Activated naive CD4-positive, alpha-beta T cell treated with anti-CD3 and anti-CD28 coated beads for 36 hours (primary cell): ENCODE measurements around the gene ARL5A. TPM values are rescaled to one million over a fixed set of nuclear protein-coding genes. Genes with fewer than 3 reads are reported as not detected.

Source experiments
- CTCF ChIA-PET: fragments of 350-600 bp; sonication (Branson Sonifier 250); formaldehyde crosslinking; loops from one replicate; lab custom pipeline; 2021; ENCODE audit warnings: antibody characterized with exemption; lab: Charles Lee
- DNase-seq: peaks from one replicate; pipeline ENCODE4 v3.0.0-alpha.2; 2020
- H3K27ac Mint-ChIP-seq: one replicate; pipeline ENCODE4 v1.8.0; 2021; ENCODE audit warnings: mild to moderate bottlenecking, mixed read lengths
- H3K27me3 Mint-ChIP-seq: one replicate; pipeline ENCODE4 v1.8.0; 2021; ENCODE audit warnings: low read depth, mixed read lengths
- H3K36me3 Mint-ChIP-seq: one replicate; pipeline ENCODE4 v1.8.0; 2021; ENCODE audit warnings: low read depth, mixed read lengths
- H3K4me1 Mint-ChIP-seq: one replicate; pipeline ENCODE4 v1.8.0; 2021; ENCODE audit warnings: low read depth, mixed read lengths
- H3K4me3 Mint-ChIP-seq: one replicate; pipeline ENCODE4 v1.8.0; 2021; ENCODE audit warnings: mild to moderate bottlenecking, moderate library complexity, mixed read lengths
- H3K9me3 Mint-ChIP-seq: one replicate; pipeline ENCODE4 v1.8.0; 2021; ENCODE audit warnings: mixed read lengths
- intact Hi-C: fragments of 100-400 bp; cut with micrococcal nuclease; formaldehyde crosslinking; loops from one replicate; pipeline ENCODE4 v1.15.1; 2023
- total RNA-seq, 2 experiments: library from RNA; stranded (reverse); gene quantifications; one replicate each; pipeline ENCODE4 v1.2.3, GENCODE V29; 2021

Gene ARL5A
- total RNA-seq, 2 experiments from 2014 or later = 40.6 to 43.7 TPM

DNA sequence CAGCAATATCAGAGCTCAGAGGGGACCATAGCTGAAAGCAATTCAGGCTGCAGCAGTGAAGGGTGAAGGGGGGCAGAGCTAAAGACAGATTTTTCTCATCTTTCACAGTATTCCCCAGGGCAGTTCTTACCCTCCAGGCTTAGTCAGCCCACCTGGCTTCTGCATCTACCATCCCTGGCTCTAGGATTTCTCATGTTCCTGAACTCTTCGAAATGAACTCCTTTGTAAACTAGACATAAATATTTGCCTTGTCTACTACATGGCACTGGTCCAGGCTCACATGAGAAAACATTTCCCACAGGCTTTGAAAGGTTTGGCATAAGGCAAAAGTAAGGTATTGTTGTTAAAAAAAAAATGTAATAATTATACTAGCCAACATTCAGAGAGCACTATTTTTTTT is 70.4 kb downstream of the ARL5A start:
- no peaks in the 10 kb centered on the region for H3K27me3 Mint-ChIP-seq
- CTCF ChIA-PET = no interaction called here
- H3K36me3 Mint-ChIP-seq = peaks cover 1% of the 10 kb centered on the region
- no peak overlapping the region for H3K27ac Mint-ChIP-seq
- intact Hi-C loops = no loop called here
- DNase-seq = no peak
- no peak overlapping the region for H3K4me3 Mint-ChIP-seq
- H3K4me1 Mint-ChIP-seq = no peaks in the 10 kb centered on the region
- H3K9me3 Mint-ChIP-seq = no peaks in the 10 kb centered on the region

DNA sequence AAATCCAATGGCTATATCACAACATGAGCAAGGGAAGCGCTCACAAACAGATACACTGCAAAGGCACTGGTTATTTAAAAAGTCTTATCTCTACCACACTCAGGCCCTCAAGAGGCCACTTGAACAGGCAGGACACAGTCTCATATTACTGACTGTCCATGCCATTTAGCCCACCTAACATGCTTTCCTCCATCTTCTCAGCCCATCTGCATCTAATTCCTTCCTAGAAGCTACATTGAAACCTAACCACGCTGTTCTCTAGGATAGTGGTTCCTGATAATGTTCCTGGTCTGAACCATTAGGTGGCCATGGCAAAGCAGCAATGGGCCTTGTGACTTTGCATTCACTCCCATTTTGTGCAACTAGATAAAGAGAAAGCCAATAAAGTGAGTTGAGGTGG is 71.4 kb downstream of the ARL5A start:
- H3K4me1 Mint-ChIP-seq = no peaks in the 10 kb centered on the region
- H3K36me3 Mint-ChIP-seq = peaks cover 1% of the 10 kb centered on the region
- H3K27ac Mint-ChIP-seq = no peak overlapping the region
- CTCF ChIA-PET = interaction anchor here (1.1 kb wide), 1 partner anchor 269 kb away, joined by 3 read pairs; no protein-coding TSS in a partner anchor
- intact Hi-C loops = no loop called here
- no peaks in the 10 kb centered on the region for H3K27me3 Mint-ChIP-seq
- no peak overlapping the region for H3K4me3 Mint-ChIP-seq
- DNase-seq = no peak
- H3K9me3 Mint-ChIP-seq = no peaks in the 10 kb centered on the region

DNA sequence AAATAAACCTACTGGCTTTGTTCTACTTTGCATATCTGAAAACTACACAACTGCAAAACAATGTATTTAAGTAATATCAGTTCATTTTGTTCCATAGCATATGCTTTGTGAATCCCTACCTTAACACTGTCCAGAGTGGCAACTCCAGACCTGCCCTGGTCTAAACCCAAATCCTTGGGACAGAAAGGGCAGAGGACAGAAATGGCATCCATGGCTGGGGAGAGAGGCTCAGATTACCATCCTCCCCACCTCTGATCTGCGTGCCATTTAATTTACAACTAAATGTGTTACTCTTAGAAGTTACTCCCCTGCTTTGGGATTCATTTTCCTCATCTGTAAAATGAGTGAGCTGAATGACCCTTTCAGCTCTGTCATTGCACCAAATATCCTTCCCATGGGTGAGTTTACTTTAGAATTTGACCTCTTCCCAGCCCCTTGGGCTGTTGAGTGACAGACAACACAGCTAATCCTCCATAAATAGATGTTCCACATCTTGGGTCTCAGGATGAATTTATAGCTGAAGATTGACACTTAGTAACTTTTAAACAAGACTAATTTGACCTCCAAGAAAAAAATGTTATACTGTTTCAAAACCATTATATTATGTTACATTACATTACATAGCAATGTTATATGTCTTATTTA is 73.8 kb downstream of the ARL5A start:
- H3K4me3 Mint-ChIP-seq = no peak overlapping the region
- H3K9me3 Mint-ChIP-seq = no peaks in the 10 kb centered on the region
- no peaks in the 10 kb centered on the region for H3K36me3 Mint-ChIP-seq
- H3K4me1 Mint-ChIP-seq = no peaks in the 10 kb centered on the region
- no peak overlapping the region for H3K27ac Mint-ChIP-seq
- CTCF ChIA-PET = interaction anchor here (0.6 kb wide), 1 partner anchor 187 kb away, joined by 3 read pairs; no protein-coding TSS in a partner anchor
- intact Hi-C loops = no loop called here
- H3K27me3 Mint-ChIP-seq = no peaks in the 10 kb centered on the region
- DNase-seq = no peak

DNA sequence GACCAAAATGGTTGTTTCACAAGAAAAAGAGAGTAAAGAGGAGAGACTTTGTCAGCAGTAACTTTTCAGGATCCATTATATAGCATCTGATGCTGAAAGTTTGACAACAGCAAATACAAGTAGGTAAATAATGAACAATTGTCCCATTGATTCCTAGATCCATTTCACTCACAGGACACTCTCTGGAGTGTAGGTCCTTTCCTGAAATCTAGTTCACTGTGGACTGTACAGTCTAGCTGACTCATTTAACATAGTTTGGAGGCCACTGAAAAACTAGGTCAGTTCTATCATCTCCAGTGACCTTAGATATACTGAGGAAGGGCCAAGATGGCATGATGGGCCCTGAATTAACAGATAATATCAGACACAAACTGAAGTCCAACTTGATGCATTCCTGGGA is 74.7 kb downstream of the ARL5A start:
- no peak overlapping the region for H3K4me3 Mint-ChIP-seq
- intact Hi-C loops = no loop called here
- peaks cover 1% of the 10 kb centered on the region for H3K9me3 Mint-ChIP-seq
- DNase-seq = no peak
- H3K27ac Mint-ChIP-seq = no peak overlapping the region
- no peaks in the 10 kb centered on the region for H3K27me3 Mint-ChIP-seq
- no peaks in the 10 kb centered on the region for H3K4me1 Mint-ChIP-seq
- no peaks in the 10 kb centered on the region for H3K36me3 Mint-ChIP-seq
- CTCF ChIA-PET = no interaction called here

Other genes starting within 250 kb of the ARL5A start
- gene NEB, start 93.9 kb downstream of the ARL5A start, total RNA-seq = under 1 TPM; 0.14 to 0.22 TPM